Measurements from ENCODE around the gene NUP210L.
"Not testable (repeated sequence)": the region's sequence is repeated elsewhere in the genome, so short reads cannot be mapped to it uniquely, and the experiment has no call there.

The NUP210L gene

DNA sequence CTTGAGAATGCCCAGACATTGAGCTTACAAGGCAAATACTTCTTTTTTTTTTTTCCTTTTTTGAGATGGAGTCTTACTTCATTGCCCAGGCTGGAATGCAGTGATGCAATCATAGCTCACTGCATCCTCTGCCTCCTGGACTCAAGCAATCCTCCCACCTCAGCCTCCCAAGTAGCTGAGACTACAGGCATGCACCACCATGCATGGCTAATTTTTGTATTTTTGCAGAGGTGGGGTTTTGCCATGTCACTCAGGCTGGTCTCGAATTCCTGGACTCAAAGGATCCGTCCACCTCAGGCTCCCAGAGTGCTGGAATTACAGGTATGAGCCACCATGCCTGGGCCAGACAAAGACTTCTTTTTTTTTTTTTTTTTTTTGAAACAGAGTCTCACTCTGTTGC lies 79.1 kb downstream of the NUP210L start:
- Histone ChIP-seq H3K36me3 (ENCODE audit: insufficient read depth, low read length) (no peaks in the 10 kb centered on the region), H3K9me3 (ENCODE audit: low read depth, low read length) (no peaks in the 10 kb centered on the region), H3K9ac (ENCODE audit: insufficient read length) (no peak overlapping the region), H3K27ac (no peak overlapping the region), H3K4me3 (no peak overlapping the region)
- TF ChIP-seq POLR2AphosphoS5 (IDR thresholded peaks at IDR 0.05; ENCODE audit: borderline replicate concordance, low read depth, low read length) (no peak), FOXP2 (optimal IDR thresholded peaks at IDR 0.05; ENCODE audit: control extremely low read depth, extremely low read length, insufficient read depth) (no peak), EZH2 (IDR thresholded peaks at IDR 0.05) (no peak)
- DNase-seq (ENCODE audit: low read depth, low spot score) = no peak

DNA sequence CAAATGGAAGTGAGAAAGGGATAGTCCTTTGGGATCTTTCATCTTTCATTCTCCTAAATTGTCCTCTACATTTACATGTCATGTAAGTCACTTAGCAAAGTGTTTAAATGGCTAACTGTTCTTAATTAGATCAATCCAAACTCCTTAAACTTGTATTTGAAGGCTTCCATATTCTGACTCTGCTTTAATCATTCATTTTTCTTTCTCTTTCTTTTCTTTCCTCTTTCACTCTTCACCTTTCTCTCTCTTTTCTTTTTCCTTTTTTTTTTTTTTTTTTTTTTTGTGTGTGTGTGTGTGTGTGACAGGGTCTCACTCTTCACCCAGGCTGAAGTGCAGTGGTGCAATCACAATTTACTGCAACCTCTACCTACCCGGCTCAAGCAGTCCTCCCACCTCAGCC lies 92.6 kb downstream of the NUP210L start:
- H3K9ac ChIP-seq (ENCODE audit: insufficient read length) = no peak overlapping the region
- H3K36me3 ChIP-seq (ENCODE audit: insufficient read depth, low read length) = no peaks in the 10 kb centered on the region
- H3K27ac ChIP-seq = no peak overlapping the region
- no peaks in the 10 kb centered on the region for H3K9me3 ChIP-seq (ENCODE audit: low read depth, low read length)
- TF ChIP-seq POLR2AphosphoS5 (IDR thresholded peaks at IDR 0.05; ENCODE audit: borderline replicate concordance, low read depth, low read length) = no peak
- no peak for TF ChIP-seq EZH2 (IDR thresholded peaks at IDR 0.05)
- TF ChIP-seq FOXP2 (optimal IDR thresholded peaks at IDR 0.05; ENCODE audit: control extremely low read depth, extremely low read length, insufficient read depth) = no peak
- DNase-seq (ENCODE audit: low read depth, low spot score) = no peak
- no peak overlapping the region for H3K4me3 ChIP-seq

DNA sequence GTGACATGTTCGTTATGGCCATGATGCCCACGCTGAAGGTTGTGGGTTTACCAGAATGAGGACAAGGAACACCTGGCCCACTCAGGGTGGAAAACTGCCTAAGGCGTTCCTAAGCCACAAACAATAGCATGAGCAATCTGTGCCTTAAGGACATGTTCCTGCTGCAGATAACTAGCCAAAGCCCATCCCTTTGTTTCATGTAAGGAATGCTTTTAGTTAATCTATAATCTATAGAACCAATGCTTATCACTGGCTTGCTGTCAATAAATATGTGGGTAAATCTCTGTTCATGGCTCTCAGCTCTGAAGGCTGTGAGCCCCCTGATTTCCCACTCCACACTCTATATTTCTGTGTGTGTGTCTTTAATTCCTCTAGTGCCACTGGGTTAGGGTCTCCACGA lies 107.4 kb downstream of the NUP210L start:
- not testable (repeated sequence) for H3K36me3 ChIP-seq (ENCODE audit: insufficient read depth, low read length); DNase-seq (ENCODE audit: low read depth, low spot score); H3K27ac ChIP-seq; H3K9ac ChIP-seq (ENCODE audit: insufficient read length); H3K9me3 ChIP-seq (ENCODE audit: low read depth, low read length); H3K4me3 ChIP-seq

DNA sequence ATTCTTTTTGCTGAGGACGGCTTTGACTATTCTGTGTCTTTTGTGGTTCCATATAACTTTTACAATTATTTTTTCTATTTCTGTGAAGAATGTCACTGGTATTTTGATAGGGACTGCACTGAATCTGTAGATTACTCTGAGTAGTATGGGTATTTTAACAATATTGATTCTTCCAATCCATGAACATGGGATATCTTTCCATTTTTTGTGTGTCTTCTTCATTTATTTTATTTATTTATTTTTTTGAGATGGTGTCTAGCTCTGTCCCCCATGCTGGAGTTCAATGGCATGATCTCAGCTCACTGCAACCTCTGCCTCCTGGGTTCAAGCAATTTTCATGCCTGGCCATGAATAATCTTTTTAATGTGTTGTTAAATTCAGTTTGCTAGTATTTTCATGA lies 121.2 kb downstream of the NUP210L start:
- DNase-seq (ENCODE audit: low read depth, low spot score); H3K27ac ChIP-seq: not testable (repeated sequence)

DNA sequence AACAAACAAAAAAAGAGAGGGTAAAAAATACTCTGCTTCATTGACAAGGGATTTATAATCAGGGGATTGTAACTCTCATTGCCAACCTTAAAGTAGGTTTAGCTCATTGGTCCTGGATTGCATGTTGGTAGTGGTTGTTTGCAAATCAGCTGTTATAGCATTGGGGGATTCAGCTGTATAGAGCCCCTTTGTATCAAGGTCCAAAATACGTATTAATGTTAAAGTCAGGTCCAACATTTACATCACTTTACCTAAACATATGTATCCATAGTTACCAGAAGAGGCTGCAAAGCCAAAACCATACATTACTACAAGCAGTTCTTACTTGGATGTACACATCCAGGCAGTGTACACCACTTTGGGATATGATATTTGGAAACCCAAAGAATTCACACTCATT lies 134.9 kb downstream of the NUP210L start:
- Histone ChIP-seq H3K9me3 (ENCODE audit: low read depth, low read length) (no peaks in the 10 kb centered on the region), H3K9ac (ENCODE audit: insufficient read length) (no peak overlapping the region), H3K4me3 (no peak overlapping the region), H3K36me3 (ENCODE audit: insufficient read depth, low read length) (no peaks in the 10 kb centered on the region), H3K27ac (no peak overlapping the region)
- DNase-seq (ENCODE audit: low read depth, low spot score) = no peak
- no peak for TF ChIP-seq POLR2AphosphoS5 (IDR thresholded peaks at IDR 0.05; ENCODE audit: borderline replicate concordance, low read depth, low read length)
- TF ChIP-seq FOXP2 (optimal IDR thresholded peaks at IDR 0.05; ENCODE audit: control extremely low read depth, extremely low read length, insufficient read depth) = no peak
- no peak for TF ChIP-seq EZH2 (IDR thresholded peaks at IDR 0.05)

More for the DNA sequence above, 121.2 kb downstream of the NUP210L start:
- not testable (repeated sequence) for H3K9ac ChIP-seq (ENCODE audit: insufficient read length); H3K36me3 ChIP-seq (ENCODE audit: insufficient read depth, low read length); H3K9me3 ChIP-seq (ENCODE audit: low read depth, low read length); H3K4me3 ChIP-seq

DNA sequence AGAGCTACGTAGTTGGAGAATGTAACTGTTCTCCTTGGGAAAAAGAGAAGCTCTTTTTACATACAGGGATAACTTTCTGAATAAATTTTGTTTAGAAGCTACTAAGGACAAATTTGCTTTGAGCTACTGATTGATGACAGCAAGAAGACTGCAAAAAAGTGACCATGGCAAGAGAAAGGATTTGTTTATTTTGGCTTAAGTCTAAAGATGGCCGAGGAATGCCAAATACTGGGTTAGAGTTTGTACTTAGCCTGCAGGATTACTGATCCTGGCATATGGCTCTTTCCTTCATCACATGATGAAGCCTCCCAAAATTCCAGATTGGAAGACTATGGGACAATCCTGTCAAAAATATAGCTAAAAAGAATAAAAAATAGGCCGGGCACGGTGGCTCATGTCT lies 135.6 kb downstream of the NUP210L start:
- Histone ChIP-seq H3K9ac (ENCODE audit: insufficient read length) (no peak overlapping the region), H3K27ac (no peak overlapping the region), H3K9me3 (ENCODE audit: low read depth, low read length) (no peaks in the 10 kb centered on the region), H3K36me3 (ENCODE audit: insufficient read depth, low read length) (no peaks in the 10 kb centered on the region), H3K4me3 (no peak overlapping the region)
- TF ChIP-seq EZH2 (IDR thresholded peaks at IDR 0.05) = no peak
- TF ChIP-seq POLR2AphosphoS5 (IDR thresholded peaks at IDR 0.05; ENCODE audit: borderline replicate concordance, low read depth, low read length) = no peak
- no peak for TF ChIP-seq FOXP2 (optimal IDR thresholded peaks at IDR 0.05; ENCODE audit: control extremely low read depth, extremely low read length, insufficient read depth)
- no peak for DNase-seq (ENCODE audit: low read depth, low spot score)

DNA sequence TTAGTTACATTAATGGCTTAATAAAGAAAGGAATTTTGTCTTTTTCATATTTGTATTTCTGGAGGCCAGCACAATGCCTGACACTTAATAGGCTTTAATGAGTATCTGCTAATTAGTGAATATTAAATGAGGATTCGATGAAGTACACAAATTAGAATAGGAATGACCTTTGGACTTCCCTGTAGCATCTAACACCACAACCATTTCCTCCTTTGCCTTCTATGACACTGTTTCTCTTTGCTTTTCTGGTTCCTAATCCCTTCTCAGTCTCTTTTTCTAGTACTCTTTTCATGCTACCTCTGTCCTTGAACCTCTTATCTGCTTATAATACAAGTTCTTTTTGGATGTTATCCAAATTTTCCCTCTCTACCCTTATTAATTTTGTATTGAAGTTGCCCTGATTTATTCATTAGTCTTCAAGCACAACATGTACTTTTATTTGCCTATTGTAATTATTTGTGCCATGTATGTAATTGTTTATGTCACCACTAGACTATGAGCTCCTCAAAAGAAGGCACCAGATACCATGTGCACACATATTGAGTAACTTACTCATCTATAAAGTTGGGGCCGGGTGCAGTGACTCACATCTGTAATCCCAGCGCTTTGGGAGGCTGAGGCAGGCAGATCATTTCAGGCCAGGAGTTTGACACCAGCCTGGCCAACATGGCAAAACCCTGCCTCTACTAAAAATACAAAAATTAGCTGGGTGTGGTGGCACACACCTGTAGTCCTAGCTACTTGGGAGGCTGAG lies 140.5 kb downstream of the NUP210L start:
- Histone ChIP-seq H3K9me3 (ENCODE audit: low read depth, low read length) (no peaks in the 10 kb centered on the region), H3K27ac (no peak overlapping the region), H3K36me3 (ENCODE audit: insufficient read depth, low read length) (no peaks in the 10 kb centered on the region), H3K9ac (ENCODE audit: insufficient read length) (no peak overlapping the region), H3K4me3 (no peak overlapping the region)
- TF ChIP-seq EZH2 (IDR thresholded peaks at IDR 0.05) (no peak), POLR2AphosphoS5 (IDR thresholded peaks at IDR 0.05; ENCODE audit: borderline replicate concordance, low read depth, low read length) (no peak), FOXP2 (optimal IDR thresholded peaks at IDR 0.05; ENCODE audit: control extremely low read depth, extremely low read length, insufficient read depth) (no peak)
- no peak for DNase-seq (ENCODE audit: low read depth, low spot score)

DNA sequence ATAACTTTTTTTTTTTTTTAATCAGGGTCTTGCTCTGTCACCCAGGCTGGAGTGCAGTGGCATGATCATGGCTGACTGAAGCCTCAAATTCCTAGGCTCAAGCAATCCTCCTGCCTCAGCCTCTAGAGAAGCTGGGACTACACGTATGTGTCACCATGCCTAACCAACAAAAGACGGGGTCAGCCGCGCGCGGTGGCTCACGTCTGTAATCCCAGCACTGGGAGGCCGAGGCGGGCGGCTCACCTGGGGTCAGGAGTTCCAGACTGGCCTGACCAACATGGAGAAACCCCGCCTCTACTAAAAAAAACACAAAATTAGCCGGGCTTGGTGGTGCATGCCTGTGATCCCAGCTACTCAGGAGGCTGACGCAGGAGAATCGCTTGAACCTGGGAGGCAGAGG lies 142.3 kb downstream of the NUP210L start:
- H3K9ac ChIP-seq (ENCODE audit: insufficient read length); H3K27ac ChIP-seq; DNase-seq (ENCODE audit: low read depth, low spot score); H3K9me3 ChIP-seq (ENCODE audit: low read depth, low read length); H3K4me3 ChIP-seq; H3K36me3 ChIP-seq (ENCODE audit: insufficient read depth, low read length): not testable (repeated sequence)

DNA sequence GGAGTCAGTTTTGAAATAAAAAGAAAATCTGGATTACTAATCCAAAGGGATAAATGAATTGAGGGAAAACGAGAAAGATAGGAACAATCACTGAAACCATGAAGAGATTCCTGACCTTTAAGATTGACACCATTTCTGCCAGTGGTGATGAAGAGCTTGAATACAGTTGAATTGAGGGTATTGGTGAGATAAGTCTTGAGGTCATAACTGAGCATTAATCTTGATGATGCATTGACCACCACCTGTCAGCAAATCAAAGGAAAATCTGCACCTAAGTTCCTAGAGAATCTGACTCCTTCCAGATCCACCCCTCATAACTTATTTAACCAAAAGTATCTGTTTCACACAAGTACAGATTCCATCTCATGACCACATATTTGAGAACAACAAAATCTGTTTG lies 142.7 kb downstream of the NUP210L start:
- no peak for TF ChIP-seq FOXP2 (optimal IDR thresholded peaks at IDR 0.05; ENCODE audit: control extremely low read depth, extremely low read length, insufficient read depth)
- TF ChIP-seq POLR2AphosphoS5 (IDR thresholded peaks at IDR 0.05; ENCODE audit: borderline replicate concordance, low read depth, low read length) = no peak
- no peak for TF ChIP-seq EZH2 (IDR thresholded peaks at IDR 0.05)
- no peaks in the 10 kb centered on the region for H3K36me3 ChIP-seq (ENCODE audit: insufficient read depth, low read length)
- no peak for DNase-seq (ENCODE audit: low read depth, low spot score)

More for the DNA sequence above, 142.7 kb downstream of the NUP210L start:
- Histone ChIP-seq H3K9me3 (ENCODE audit: low read depth, low read length) (no peaks in the 10 kb centered on the region), H3K9ac (ENCODE audit: insufficient read length) (no peak overlapping the region), H3K27ac (no peak overlapping the region), H3K4me3 (no peak overlapping the region)

All from SK-N-MC (cell line).